Mucosa of stomach (tissue), 1 donor: ENCODE data around the gene TBC1D4.

Experiments
- H3K27me3 ChIP-seq: one replicate; pipeline ENCODE4 v1.7.0; 2013; ENCODE audit warnings: mild to moderate bottlenecking, low read length; ENCODE audit not compliant: control insufficient read depth, insufficient read depth
- H3K36me3 ChIP-seq: one replicate; pipeline ENCODE4 v1.7.0; 2013; ENCODE audit warnings: low read length; ENCODE audit not compliant: control insufficient read depth, insufficient read depth
- H3K4me1 ChIP-seq: one replicate; pipeline ENCODE4 v1.7.0; 2013; ENCODE audit warnings: mild to moderate bottlenecking, low read length; ENCODE audit not compliant: control insufficient read depth, insufficient read depth
- H3K4me3 ChIP-seq: one replicate; pipeline ENCODE4 v1.7.0; 2013; ENCODE audit warnings: low read length
- H3K9ac ChIP-seq: one replicate; pipeline ENCODE4 v1.7.0; 2013; ENCODE audit warnings: mild to moderate bottlenecking, low read length, moderate library complexity
- H3K9me3 ChIP-seq: one replicate; pipeline ENCODE4 v1.7.0; 2013; ENCODE audit warnings: mild to moderate bottlenecking, low read length, moderate library complexity; ENCODE audit not compliant: control insufficient read depth
- donor health status: Pancreatic carcinoma.

Gene TBC1D4

DNA sequence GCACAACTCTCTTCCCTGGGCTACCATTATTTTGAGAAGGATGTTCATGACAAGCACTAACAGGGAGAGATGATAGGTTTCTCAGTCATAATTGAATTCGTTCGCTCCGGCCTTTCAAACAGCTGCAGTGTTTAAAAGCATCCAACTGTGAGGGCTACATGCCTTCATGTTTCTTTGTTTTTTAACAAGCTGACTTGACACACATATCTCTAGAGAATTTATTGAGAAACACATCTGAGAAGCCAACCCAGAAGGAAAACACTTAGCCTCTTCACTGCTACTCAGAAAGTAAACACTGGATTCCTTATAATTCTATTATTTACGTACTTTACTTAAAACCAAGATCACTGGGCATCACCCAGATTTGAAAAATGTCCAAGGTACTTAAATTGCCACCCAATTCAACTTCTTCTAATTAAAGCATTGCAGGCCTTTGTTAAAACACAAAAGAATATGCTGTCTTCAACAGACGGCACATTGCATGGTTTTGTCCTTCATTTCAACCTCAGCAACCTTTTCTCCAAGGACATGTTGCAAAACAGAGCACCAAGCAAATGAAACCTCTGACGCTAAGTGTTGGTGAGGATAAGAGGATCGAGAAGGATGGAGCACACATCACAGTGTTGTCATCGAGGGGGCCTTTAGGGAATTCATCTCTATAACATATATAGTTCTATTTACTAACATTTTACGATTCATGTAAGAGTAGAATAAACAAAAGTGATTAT is 75.8 kb downstream of the TBC1D4 start:
- H3K9me3 ChIP-seq, result no peaks in the 10 kb centered on the region
- no peaks in the 10 kb centered on the region for H3K4me1 ChIP-seq
- H3K27me3 ChIP-seq, result no peaks in the 10 kb centered on the region
- H3K9ac ChIP-seq, result no peak overlapping the region
- no peak overlapping the region for H3K4me3 ChIP-seq
- H3K36me3 ChIP-seq, result no peaks in the 10 kb centered on the region

DNA sequence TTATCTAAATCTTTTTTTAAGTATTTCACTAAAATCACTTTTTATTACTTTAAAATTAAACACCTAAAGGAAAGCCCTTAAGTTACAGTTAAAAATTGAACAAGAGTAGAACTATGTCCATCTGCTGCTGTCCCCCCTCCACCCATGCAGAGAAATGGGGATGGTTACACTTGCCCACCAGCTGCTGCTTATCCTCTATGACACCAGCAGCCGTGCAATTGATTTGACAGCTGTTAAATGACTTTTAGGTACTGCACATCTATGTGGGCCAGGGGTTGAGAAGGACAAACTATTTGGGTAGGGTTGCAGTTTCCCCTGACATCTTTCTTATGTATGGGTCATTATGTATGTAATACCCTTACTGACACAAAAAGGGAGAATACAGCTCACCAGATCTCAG is 77.2 kb downstream of the TBC1D4 start:
- Histone ChIP-seq H3K27me3 (no peaks in the 10 kb centered on the region), H3K4me1 (no peaks in the 10 kb centered on the region), H3K4me3 (no peak overlapping the region), H3K9me3 (no peaks in the 10 kb centered on the region), H3K9ac (no peak overlapping the region), H3K36me3 (no peaks in the 10 kb centered on the region)

DNA sequence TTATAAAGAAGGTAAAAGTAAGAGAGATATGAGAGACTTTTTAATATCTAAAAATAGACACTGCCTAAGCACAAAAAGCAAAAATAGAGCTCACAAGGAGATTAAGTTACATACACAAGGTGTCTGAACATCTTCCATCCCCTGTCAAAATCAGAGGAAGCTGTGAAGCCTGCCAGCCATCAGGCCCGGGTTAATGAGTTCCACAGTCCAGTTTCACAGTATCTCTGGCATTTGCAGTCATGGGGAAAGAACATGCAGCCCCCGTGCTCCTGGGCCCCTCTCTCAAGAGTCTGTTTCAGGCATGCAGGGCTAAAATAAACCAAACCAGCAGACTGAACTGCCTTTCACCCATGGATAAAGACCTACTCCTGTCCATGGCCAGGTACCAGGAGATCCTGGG is 79.2 kb downstream of the TBC1D4 start:
- Histone ChIP-seq H3K4me1 (no peaks in the 10 kb centered on the region), H3K27me3 (no peaks in the 10 kb centered on the region), H3K9me3 (no peaks in the 10 kb centered on the region), H3K4me3 (no peak overlapping the region), H3K36me3 (no peaks in the 10 kb centered on the region), H3K9ac (no peak overlapping the region)

DNA sequence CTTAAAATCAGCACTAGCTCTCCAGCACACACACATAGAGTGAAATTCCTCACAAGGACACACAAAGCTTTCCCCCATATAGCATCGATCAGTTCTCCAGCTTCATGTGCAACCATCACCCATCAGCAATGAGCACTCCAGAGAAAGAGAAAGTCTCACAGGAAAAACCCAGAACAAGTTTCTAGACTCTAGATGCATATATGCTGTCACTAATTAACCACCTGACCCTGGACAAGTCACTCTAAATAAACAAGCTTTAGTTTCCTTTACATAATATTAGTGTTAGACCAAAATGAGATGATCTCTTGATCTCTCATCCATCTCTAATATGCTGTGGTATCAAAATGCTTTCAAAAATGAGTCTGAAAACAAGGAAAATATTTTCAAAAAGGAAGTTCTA is 81.2 kb downstream of the TBC1D4 start:
- no peak overlapping the region for H3K4me3 ChIP-seq
- no peak overlapping the region for H3K9ac ChIP-seq
- no peaks in the 10 kb centered on the region for H3K27me3 ChIP-seq
- H3K36me3 ChIP-seq, result no peaks in the 10 kb centered on the region
- H3K4me1 ChIP-seq, result no peaks in the 10 kb centered on the region
- H3K9me3 ChIP-seq, result no peaks in the 10 kb centered on the region

DNA sequence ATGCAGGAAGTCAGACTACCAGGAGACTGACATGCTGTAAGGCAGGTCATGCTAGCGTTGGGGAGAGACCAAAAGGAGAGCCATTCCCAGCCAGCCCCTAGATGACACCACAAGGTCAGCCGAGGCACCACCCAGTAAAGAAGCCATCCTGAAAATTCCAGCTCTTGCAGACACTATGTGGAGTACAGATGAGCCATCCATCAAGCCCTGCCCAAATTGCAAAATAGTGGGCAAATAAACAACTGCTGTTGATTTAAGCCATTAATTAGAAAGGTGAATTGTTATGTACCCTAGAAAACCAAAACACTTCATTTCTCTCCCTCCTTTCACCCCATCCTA is 82.1 kb downstream of the TBC1D4 start:
- no peaks in the 10 kb centered on the region for H3K4me1 ChIP-seq
- no peaks in the 10 kb centered on the region for H3K9me3 ChIP-seq
- no peaks in the 10 kb centered on the region for H3K27me3 ChIP-seq

DNA sequence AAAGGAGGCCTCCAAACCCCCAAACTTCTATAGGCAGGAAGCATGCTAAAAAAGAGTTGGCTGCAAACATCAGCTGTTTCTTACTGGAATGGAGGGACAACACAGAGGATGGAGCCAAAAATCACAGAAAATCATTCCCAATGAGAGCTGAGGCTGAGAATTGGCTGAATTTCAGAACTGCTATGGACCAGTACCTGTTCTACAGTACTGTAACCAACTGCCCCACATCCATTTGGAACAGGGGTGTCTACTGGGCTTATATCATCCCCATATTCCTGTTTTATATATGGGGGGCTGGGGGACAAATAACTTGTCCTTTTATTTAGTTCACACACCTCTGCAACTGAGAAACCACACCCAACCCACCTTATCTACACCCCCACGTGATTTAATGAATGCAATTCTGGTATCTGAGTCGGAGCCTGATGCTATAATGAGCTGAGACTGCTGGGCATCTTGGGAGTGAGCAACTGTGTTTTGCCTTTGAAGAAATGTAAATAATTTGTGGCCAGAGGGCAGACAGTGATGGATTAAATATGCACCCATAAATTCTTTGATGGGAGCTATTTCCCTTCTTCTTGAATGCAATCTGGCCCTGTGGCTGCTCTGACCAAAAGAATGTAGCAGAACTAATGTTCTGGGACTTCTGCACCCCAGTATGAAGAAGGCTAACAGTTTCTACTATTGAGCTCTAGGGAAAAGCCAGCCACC is 82.6 kb downstream of the TBC1D4 start:
- H3K9ac ChIP-seq, result no peak overlapping the region
- no peak overlapping the region for H3K4me3 ChIP-seq
- no peaks in the 10 kb centered on the region for H3K27me3 ChIP-seq
- no peaks in the 10 kb centered on the region for H3K9me3 ChIP-seq
- no peaks in the 10 kb centered on the region for H3K36me3 ChIP-seq
- H3K4me1 ChIP-seq, result no peaks in the 10 kb centered on the region

More for the DNA sequence above, 82.1 kb downstream of the TBC1D4 start:
- Histone ChIP-seq H3K9ac (no peak overlapping the region), H3K36me3 (no peaks in the 10 kb centered on the region), H3K4me3 (no peak overlapping the region)

DNA sequence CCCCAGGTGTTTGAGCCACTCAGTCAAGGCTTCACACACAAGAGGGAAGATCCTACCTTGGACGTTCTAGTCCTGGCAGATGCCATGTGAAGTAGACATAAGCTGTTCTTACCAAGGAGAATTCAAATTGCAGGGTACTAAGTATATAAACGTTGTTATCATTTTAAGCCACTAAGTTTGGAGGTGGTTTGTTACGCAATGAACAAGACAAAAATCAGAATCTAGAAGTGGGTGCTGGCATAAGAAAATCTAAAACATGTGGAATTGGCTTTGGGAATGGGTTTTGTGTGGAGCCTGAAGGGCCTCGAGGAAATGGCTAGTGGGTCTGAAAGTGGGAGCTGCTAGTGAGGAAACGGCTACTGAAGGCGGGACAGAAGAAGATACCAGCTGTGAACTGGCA is 83.9 kb downstream of the TBC1D4 start:
- H3K9ac ChIP-seq, result no peak overlapping the region
- no peaks in the 10 kb centered on the region for H3K27me3 ChIP-seq
- H3K4me1 ChIP-seq, result no peaks in the 10 kb centered on the region
- H3K36me3 ChIP-seq, result no peaks in the 10 kb centered on the region
- no peak overlapping the region for H3K4me3 ChIP-seq
- no peaks in the 10 kb centered on the region for H3K9me3 ChIP-seq

DNA sequence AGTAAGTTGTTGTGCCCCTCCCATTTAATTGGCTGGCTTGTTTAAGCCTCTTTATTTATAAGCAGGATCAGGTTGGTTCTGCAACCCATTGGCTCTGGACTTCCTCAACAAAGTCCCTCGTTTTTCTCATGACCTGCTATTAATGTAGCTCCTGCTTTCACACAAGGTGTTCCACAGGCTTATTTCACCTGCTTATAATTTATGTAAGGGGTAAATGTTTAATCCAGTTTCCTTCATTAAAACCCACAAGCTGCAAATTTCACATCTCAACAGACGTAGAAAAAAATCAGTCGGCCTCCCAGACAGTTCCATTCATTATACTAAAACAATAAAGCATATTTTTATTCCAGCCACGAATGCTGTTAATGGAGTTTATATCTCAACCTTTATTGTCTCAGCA is 86.1 kb downstream of the TBC1D4 start:
- Histone ChIP-seq H3K9ac (no peak overlapping the region), H3K4me1 (no peaks in the 10 kb centered on the region), H3K9me3 (no peaks in the 10 kb centered on the region), H3K4me3 (no peak overlapping the region), H3K27me3 (no peaks in the 10 kb centered on the region), H3K36me3 (no peaks in the 10 kb centered on the region)

DNA sequence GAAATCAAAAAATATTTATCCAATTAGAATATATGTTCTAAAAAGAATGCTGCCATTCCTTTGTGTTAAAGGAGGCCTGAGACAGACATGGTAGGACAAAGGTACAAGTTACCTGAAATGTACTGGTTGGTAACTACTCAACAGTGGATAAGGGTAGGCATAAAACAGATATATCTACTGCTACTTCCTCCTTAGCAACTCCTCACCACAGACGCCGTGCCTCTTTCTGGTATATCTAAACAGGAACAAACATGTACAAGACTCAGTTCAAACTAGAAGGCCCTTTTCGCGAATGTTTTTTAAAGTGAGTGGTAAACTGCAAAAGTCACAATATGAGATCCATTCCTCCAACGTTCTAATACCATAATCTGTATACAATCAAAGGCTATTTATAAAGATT is 86.9 kb downstream of the TBC1D4 start:
- Histone ChIP-seq H3K9me3 (no peaks in the 10 kb centered on the region), H3K9ac (no peak overlapping the region), H3K4me1 (no peaks in the 10 kb centered on the region), H3K27me3 (no peaks in the 10 kb centered on the region), H3K4me3 (no peak overlapping the region), H3K36me3 (no peaks in the 10 kb centered on the region)

DNA sequence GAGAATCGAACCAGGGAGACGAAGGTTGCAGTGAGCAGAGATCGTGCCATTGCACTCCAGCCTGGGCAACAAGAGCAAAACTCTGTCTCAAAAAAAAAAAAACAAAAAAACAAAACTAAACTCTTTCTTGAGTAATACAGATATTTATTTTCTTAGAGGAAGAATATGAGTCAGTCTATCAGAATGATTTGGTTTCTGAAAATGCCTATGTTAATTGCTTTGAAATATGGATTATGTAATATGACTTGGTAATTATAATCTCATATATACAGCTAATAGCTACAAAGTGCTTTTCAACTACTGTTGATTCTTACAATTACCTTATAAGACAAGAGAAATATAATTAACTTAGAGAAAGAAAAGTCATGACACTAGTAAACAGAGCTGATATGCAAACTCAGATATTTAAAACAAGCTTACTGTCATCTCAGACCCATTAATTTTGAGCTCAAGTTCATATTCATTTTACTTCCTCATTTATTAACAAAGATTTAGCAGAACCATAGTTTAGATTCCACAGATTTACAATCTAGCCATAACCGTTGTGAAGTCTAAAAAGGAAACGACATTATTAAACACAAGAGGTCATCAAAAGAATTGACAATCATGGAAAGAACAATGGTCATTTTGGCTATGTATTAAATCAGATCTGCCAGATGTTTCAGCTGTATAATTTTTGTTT is 88.0 kb downstream of the TBC1D4 start:
- no peak overlapping the region for H3K9ac ChIP-seq
- no peaks in the 10 kb centered on the region for H3K36me3 ChIP-seq
- H3K27me3 ChIP-seq, result no peaks in the 10 kb centered on the region
- no peaks in the 10 kb centered on the region for H3K4me1 ChIP-seq
- H3K9me3 ChIP-seq, result no peaks in the 10 kb centered on the region
- H3K4me3 ChIP-seq, result no peak overlapping the region

DNA sequence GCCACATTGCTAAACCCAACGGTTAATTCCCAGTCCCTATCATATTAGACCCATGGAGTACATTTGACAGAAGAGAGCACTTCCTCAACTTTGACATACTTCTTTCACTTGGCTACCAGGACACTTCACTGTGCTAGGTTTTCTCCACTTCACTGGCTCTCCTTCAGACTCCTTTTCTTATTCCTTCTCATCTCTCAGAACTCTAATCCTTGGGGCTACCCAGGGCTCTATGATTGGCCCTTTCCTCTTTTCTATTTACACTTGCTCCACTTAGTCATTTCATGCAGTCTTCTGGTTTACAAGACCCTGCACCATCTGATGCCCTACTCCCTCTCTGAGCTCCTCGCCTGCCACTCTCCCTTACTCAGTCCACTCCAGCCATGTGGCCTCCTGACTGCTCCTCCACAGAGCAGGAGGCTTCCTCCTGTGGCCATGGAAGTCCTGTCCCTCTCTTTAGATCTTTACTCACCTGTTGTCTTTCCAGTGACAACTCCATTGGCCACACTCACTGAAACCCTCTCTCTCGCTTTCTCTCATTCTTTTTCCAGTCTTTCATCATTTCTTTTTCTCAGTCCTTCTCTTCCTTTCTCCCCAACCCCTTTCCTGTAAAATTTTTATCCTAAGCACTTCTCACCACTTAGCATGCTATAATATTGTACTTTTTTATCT is 90.4 kb downstream of the TBC1D4 start:
- Histone ChIP-seq H3K27me3 (no peaks in the 10 kb centered on the region), H3K4me1 (no peaks in the 10 kb centered on the region), H3K4me3 (no peak overlapping the region), H3K9me3 (no peaks in the 10 kb centered on the region), H3K9ac (no peak overlapping the region), H3K36me3 (no peaks in the 10 kb centered on the region)

DNA sequence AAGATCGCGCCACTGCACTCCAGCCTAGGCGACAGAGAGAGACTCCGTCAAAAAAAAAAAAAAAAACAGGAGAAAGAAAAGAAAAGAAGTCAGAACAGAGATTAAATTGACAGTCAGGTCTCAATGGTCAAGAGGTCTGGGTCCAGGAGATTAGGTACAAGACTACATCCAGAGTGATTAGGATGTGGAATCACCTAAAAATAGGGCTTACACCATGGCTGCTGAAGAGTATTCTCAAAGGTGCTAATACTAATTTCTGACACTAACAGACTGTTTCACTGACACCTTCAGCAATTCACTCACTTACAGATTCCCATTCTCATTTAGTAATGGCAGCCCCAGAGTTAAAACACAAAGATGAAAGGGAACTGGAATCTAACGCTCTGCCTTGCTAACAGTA is 91.7 kb downstream of the TBC1D4 start:
- Histone ChIP-seq H3K9me3 (no peaks in the 10 kb centered on the region), H3K9ac (no peak overlapping the region), H3K4me3 (no peak overlapping the region), H3K4me1 (peaks cover 5% of the 10 kb centered on the region), H3K36me3 (no peaks in the 10 kb centered on the region), H3K27me3 (no peaks in the 10 kb centered on the region)
